A549 (cell line): ENCODE measurements around the gene CTU1. TPM values are rescaled to one million over a fixed set of nuclear protein-coding genes. Genes with fewer than 3 reads are reported as not detected.

Experiments
- ATAC-seq, 2 experiments: fragments of 200-7000 bp in 1 of 2; fragments of >200 bp in 1 of 2; cut with Nextera tagmentation in 1 of 2; cut with Tn5 transposase in 1 of 2; 3 replicates each; pipeline versions ENCODE4 v1.8.0 to v1.9.1; 2018 to 2020; ENCODE audit warnings: mild to moderate bottlenecking in 1 of 2, moderate library complexity in 1 of 2
- CTCF ChIA-PET: fragments of 300-600 bp; sonication (Branson Sonifier 250); formaldehyde crosslinking; extraction: SDS; loops from one replicate; lab custom pipeline; 2021; ENCODE audit warnings: antibody characterized with exemption, inconsistent platforms; lab: Yijun Ruan, JAX
- POLR2A ChIA-PET: fragments of 350-600 bp; formaldehyde crosslinking; extraction: SDS; loops from one replicate; lab custom pipeline; 2021; ENCODE audit warnings: antibody characterized with exemption, inconsistent platforms; lab: Yijun Ruan, JAX
- DNase-seq, 2 experiments: peaks; one replicate each; pipeline versions ENCODE4 v3.0.0 to v3.0.0-alpha.2; 2011 to 2016; ENCODE audit warnings: low read depth in 1 of 2, low spot score in 1 of 2
- FAIRE-seq: peaks from 2 replicates; lab custom pipeline; 2011; peaks lifted over from hg19 to GRCh38; lab: Jason Lieb, UNC
- H3K27ac ChIP-seq, 2 experiments: fragments of >200 bp; sonication (Bioruptor Twin); formaldehyde crosslinking; 3 replicates each; pipeline ENCODE4 v1.5.1; 2016 to 2017
- H3K4me1 ChIP-seq: fragments of >200 bp; sonication (Bioruptor Twin); formaldehyde crosslinking; 3 replicates; pipeline ENCODE4 v1.6.1; 2016
- H3K4me2 ChIP-seq: fragments of >200 bp; sonication (Bioruptor Twin); formaldehyde crosslinking; 3 replicates; pipeline ENCODE4 v1.6.1; 2016
- H3K4me3 ChIP-seq: fragments of >200 bp; sonication (Bioruptor Twin); formaldehyde crosslinking; 3 replicates; pipeline ENCODE4 v1.5.1; 2016
- H3K9me3 ChIP-seq: fragments of >200 bp; sonication (Bioruptor Twin); formaldehyde crosslinking; 3 replicates; pipeline ENCODE4 v1.6.1; 2016
- CHD2 ChIP-seq: fragments of 150-350 bp; IDR thresholded peaks from 2 replicates; pipeline ENCODE4 v1.6.1; 2014; ENCODE audit warnings: low read length; ENCODE audit not compliant: partially characterized antibody
- CHD4 ChIP-seq: fragments of 200-600 bp; sonication (generic); IDR thresholded peaks from 2 replicates; pipeline ENCODE4 v1.6.1; 2016; ENCODE audit warnings: antibody characterized with exemption, mild to moderate bottlenecking, borderline replicate concordance
- E2F6 ChIP-seq: IDR thresholded peaks from 2 replicates; pipeline ENCODE4 v1.6.1; 2012; ENCODE audit warnings: low read depth, borderline replicate concordance
- EHF ChIP-seq: fragments of 250-450 bp; sonication (Bioruptor Pico); IDR thresholded peaks from 2 replicates; pipeline ENCODE4 v1.5.0; 2020; ENCODE audit warnings: mild to moderate bottlenecking
- EHMT2 ChIP-seq: fragments of 200-600 bp; sonication (generic); IDR thresholded peaks from 2 replicates; pipeline ENCODE4 v1.6.1; 2016; ENCODE audit warnings: antibody characterized with exemption, low read depth, mild to moderate bottlenecking, moderate library complexity
- EP300 ChIP-seq, 2 experiments: fragments of >200 bp; sonication (Bioruptor Twin); formaldehyde crosslinking; IDR thresholded peaks; 2 replicates in 1 of 2; 3 replicates in 1 of 2; pipeline ENCODE4 v1.6.1; 2016 to 2017
- FOSB ChIP-seq: fragments of 250-450 bp; sonication (Bioruptor Pico); IDR thresholded peaks from 2 replicates; pipeline ENCODE4 v1.5.0; 2020; ENCODE audit warnings: mild to moderate bottlenecking, moderate library complexity
- JUNB ChIP-seq: fragments of >200 bp; sonication (Bioruptor Twin); formaldehyde crosslinking; IDR thresholded peaks from 2 replicates; pipeline ENCODE4 v1.6.1; 2016
- KDM1A ChIP-seq: fragments of 200-600 bp; sonication (generic); IDR thresholded peaks from 2 replicates; pipeline ENCODE4 v1.6.1; 2016; ENCODE audit warnings: low read depth, mild to moderate bottlenecking
- MAZ ChIP-seq: fragments of 150-350 bp; IDR thresholded peaks from 2 replicates; pipeline ENCODE4 v1.6.1; 2014; ENCODE audit warnings: antibody characterized with exemption, low read depth, low read length, borderline replicate concordance
- NFE2L2 ChIP-seq: fragments of 150-350 bp; conservative IDR thresholded peaks from 2 replicates; pipeline ENCODE4 v1.6.1; 2014; ENCODE audit warnings: low read length
- NPAS2 ChIP-seq: fragments of 250-450 bp; sonication (Bioruptor Pico); IDR thresholded peaks from 2 replicates; pipeline ENCODE4 v1.8.0; 2022; ENCODE audit warnings: mild to moderate bottlenecking, moderate library complexity, borderline replicate concordance
- NR3C1 ChIP-seq: fragments of >200 bp; sonication (Bioruptor Twin); formaldehyde crosslinking; IDR thresholded peaks from 3 replicates; pipeline ENCODE4 v1.6.1; 2017
- POLR2A ChIP-seq: IDR thresholded peaks from 2 replicates; pipeline ENCODE4 v1.6.1; 2012; ENCODE audit warnings: mild to moderate bottlenecking, low read length
- RAD21 ChIP-seq, 2 experiments: fragments of >200 bp in 1 of 2; sonication (Bioruptor Twin) in 1 of 2; formaldehyde crosslinking in 1 of 2; IDR thresholded peaks in 1 of 2; conservative IDR thresholded peaks in 1 of 2; 2 replicates in 1 of 2; 3 replicates in 1 of 2; pipeline ENCODE4 v1.6.1; 2012 to 2018; ENCODE audit warnings: inconsistent platforms in 1 of 2
- RARB ChIP-seq: fragments of 250-450 bp; sonication (Bioruptor Pico); IDR thresholded peaks from 2 replicates; pipeline ENCODE4 v1.8.0; 2021; ENCODE audit warnings: mild to moderate bottlenecking, moderate library complexity
- RNF2 ChIP-seq: fragments of 200-600 bp; sonication (generic); IDR thresholded peaks from 2 replicates; pipeline ENCODE4 v1.6.1; 2016; ENCODE audit warnings: low read depth, mild to moderate bottlenecking, antibody characterized with exemption, moderate library complexity, borderline replicate concordance
- SMC3 ChIP-seq: fragments of >200 bp; sonication (Bioruptor Twin); formaldehyde crosslinking; IDR thresholded peaks from 3 replicates; pipeline ENCODE4 v1.6.1; 2018; ENCODE audit warnings: inconsistent platforms
- SREBF2 ChIP-seq: fragments of 450-650 bp; IDR thresholded peaks from 2 replicates; pipeline ENCODE4 v1.6.1; 2014; ENCODE audit warnings: mild to moderate bottlenecking, moderate library complexity
- TFCP2L1 ChIP-seq: fragments of 250-450 bp; sonication (Bioruptor Pico); IDR thresholded peaks from 2 replicates; pipeline ENCODE4 v1.5.0; 2021; ENCODE audit warnings: mild to moderate bottlenecking
- TP53 ChIP-seq: fragments of 250-450 bp; sonication (Bioruptor Pico); IDR thresholded peaks from 2 replicates; pipeline ENCODE4 v1.5.0; 2021; ENCODE audit warnings: mild to moderate bottlenecking, moderate library complexity
- whole genome bisulfite sequencing: methylation state at CpG from one replicate; pipeline ENCODE4 v1.1.6; 2017; ENCODE audit errors: missing lambda C conversion rate; 5-methylcytosine and 5-hydroxymethylcytosine counted together
- polyA plus RNA-seq, 4 experiments: library from polyadenylated mRNA; depleted of rRNA in 3 of 4; stranded (reverse); fragments of >200 nt; fragmentation: RNase III in 1 of 4; extraction: RNeasy Plus Mini Kit Qiagen cat#74134 plus additional on column Dnase treatment in 1 of 4; gene quantifications; 2 replicates in 3 of 4; 3 replicates in 1 of 4; pipeline ENCODE4 v1.2.3, GENCODE V29; 2011 to 2017
- TF ChIP-seq, protein P1 (sequence below): IDR thresholded peaks from 2 replicates; pipeline ENCODE4 v1.6.1; 2012
- TF ChIP-seq, protein P2 (sequence below): fragments of >200 bp; sonication (Bioruptor Twin); formaldehyde crosslinking; IDR thresholded peaks from 2 replicates; pipeline ENCODE4 v1.6.1; 2016
- TF ChIP-seq, protein P3 (sequence below): IDR thresholded peaks from 2 replicates; pipeline ENCODE4 v1.6.1; 2012

The CTU1 gene
- polyA plus RNA-seq, 2 of the 4 experiments (the other 2 are of a cell fraction) = 4.5 to 7.4 TPM

DNA sequence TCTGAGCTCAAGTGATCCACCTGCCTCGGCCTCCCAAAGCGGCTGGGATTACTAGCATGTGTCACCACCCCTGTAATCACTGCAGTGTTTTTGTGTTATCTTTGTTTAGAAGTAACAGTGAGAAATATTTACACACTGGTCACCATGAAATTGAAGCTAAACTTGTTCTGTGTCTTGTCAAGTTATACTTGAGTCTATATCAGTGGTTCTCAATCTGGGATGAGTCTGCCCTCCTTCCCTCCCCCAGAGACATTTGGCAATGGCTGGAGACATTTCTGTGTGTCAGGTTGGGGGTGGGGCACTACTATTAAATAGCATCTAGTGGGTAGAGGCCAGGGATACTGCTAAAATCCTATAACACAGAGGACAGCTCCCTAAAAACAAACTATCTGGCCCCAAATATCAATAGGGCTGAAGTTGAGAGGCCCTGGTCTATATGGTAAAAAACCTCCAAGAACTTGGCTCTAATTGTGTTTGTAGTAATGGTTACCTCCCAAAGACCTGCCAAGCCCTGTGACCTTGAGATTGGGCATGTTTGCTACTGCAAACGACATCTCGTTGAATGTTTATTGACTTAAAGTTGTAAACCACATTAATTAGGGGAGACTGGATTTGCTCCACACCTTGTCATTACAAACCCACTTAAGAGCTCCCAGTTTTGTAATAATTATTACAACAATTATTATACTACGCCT lies 6.9 kb downstream of the CTU1 start:
- DNase-seq = no peak
- Histone ChIP-seq H3K4me3 (no peak overlapping the region), H3K9me3 (no peaks in the 10 kb centered on the region), H3K27ac (no peak overlapping the region), H3K4me2 (no peak overlapping the region), H3K4me1 (peaks cover 10% of the 10 kb centered on the region; the same call in 1 of the 3 replicates)
- ChIA-PET POLR2A (no interaction called here), CTCF (interaction anchor here (0.6 to 2.5 kb wide), 7 partner anchors 8 to 748 kb away, joined by 3 to 8 read pairs (median 5); no protein-coding TSS in a partner anchor)
- TF ChIP-seq SREBF2 (no peak), RARB (CRISPR knock-in tag) (no peak), JUNB (no peak), POLR2A (no peak), KDM1A (no peak), TFCP2L1 (CRISPR knock-in tag) (no peak), NR3C1 (no peak), TP53 (CRISPR knock-in tag) (no peak)
- no peak for FAIRE-seq
- ATAC-seq = no peak
- 82% methylated on average over 5 of the region's 5 CpGs for WGBS

DNA sequence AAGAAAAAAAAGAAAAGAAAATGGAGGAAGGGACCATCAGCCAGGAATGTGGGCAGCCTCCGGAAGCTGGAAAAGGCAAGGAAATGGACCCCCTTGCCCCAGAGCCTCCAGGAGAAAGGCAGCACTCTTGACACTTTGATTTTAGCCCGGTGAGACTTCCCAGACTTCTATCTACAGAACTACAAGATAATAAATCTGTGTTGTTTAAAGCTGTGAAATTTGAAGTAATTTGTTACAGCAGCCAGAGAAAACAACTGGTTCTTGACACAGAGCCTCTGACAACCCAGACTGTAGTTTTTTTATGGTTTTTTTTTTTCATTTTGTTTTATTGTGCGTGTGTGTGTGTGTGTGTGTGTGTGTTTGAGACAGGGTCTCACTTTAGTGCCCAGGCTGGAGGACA lies 7.6 kb downstream of the CTU1 start:
- ChIA-PET CTCF (interaction anchor here (0.6 to 2.5 kb wide), 8 partner anchors 18 to 492 kb away, joined by 3 to 8 read pairs (median 4); no protein-coding TSS in a partner anchor), POLR2A (no interaction called here)

GRCh38 chr19:51099047-51099382 lies 9.2 kb downstream of the CTU1 start:
- WGBS = 94% methylated on average over 20 of the region's 22 CpGs
- POLR2A ChIA-PET = no interaction called here

More for the DNA sequence above, 7.6 kb downstream of the CTU1 start:
- no peak overlapping the region for H3K27ac ChIP-seq
- H3K4me2 ChIP-seq = no peak overlapping the region
- H3K9me3 ChIP-seq = no peaks in the 10 kb centered on the region
- ATAC-seq (no peak), DNase-seq (no peak), FAIRE-seq (no peak)
- 74% methylated on average over 3 of the region's 3 CpGs for WGBS
- TF ChIP-seq NPAS2 = no peak
- TF ChIP-seq RNF2 = no peak
- no peak for TF ChIP-seq RAD21 (conservative IDR thresholded peaks at IDR 0.05 in 1 of 2, IDR thresholded peaks at IDR 0.05 in 1 of 2)
- no peak for TF ChIP-seq EHF (CRISPR knock-in tag)
- TF ChIP-seq FOSB (CRISPR knock-in tag) = no peak
- TF ChIP-seq CHD2 = no peak
- TF ChIP-seq JUNB = no peak
- TF ChIP-seq, protein P1, sequence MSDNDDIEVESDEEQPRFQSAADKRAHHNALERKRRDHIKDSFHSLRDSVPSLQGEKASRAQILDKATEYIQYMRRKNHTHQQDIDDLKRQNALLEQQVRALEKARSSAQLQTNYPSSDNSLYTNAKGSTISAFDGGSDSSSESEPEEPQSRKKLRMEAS = no peak
- TF ChIP-seq, protein P2, sequence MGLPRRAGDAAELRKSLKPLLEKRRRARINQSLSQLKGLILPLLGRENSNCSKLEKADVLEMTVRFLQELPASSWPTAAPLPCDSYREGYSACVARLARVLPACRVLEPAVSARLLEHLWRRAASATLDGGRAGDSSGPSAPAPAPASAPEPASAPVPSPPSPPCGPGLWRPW = no peak
- TF ChIP-seq MAZ = no peak
- no peak for TF ChIP-seq KDM1A
- TF ChIP-seq, protein P3, sequence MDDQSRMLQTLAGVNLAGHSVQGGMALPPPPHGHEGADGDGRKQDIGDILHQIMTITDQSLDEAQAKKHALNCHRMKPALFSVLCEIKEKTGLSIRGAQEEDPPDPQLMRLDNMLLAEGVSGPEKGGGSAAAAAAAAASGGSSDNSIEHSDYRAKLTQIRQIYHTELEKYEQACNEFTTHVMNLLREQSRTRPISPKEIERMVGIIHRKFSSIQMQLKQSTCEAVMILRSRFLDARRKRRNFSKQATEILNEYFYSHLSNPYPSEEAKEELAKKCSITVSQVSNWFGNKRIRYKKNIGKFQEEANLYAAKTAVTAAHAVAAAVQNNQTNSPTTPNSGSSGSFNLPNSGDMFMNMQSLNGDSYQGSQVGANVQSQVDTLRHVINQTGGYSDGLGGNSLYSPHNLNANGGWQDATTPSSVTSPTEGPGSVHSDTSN = no peak
- TF ChIP-seq RARB (CRISPR knock-in tag) = no peak
- no peak for TF ChIP-seq NR3C1
- no peak overlapping the region for H3K4me3 ChIP-seq
- peaks cover 10% of the 10 kb centered on the region; the same call in 1 of the 3 replicates for H3K4me1 ChIP-seq

More at GRCh38 chr19:51099047-51099382, 9.2 kb downstream of the CTU1 start:
- H3K4me1 ChIP-seq = peaks cover 10% of the 10 kb centered on the region; the same call in 1 of the 3 replicates
- CTCF ChIA-PET = interaction anchor here (2.2 kb wide), 1 partner anchor 78 kb away, joined by 8 read pairs; no protein-coding TSS in a partner anchor
- no peak for FAIRE-seq
- no peak for ATAC-seq
- H3K27ac ChIP-seq = no peak overlapping the region
- no peak for TF ChIP-seq EP300 (IDR thresholded peaks at IDR 0.05)
- no peak for TF ChIP-seq JUNB
- TF ChIP-seq CHD4 = no peak
- no peak for TF ChIP-seq NFE2L2
- TF ChIP-seq TP53 (CRISPR knock-in tag) = no peak
- no peak for TF ChIP-seq POLR2A
- no peak for TF ChIP-seq EHF (CRISPR knock-in tag)
- TF ChIP-seq SREBF2 = no peak
- TF ChIP-seq, protein P3 = no peak
- TF ChIP-seq EHMT2 = no peak
- TF ChIP-seq SMC3 = no peak
- TF ChIP-seq CHD2 = no peak
- TF ChIP-seq E2F6 = no peak
- TF ChIP-seq RARB (CRISPR knock-in tag) = no peak
- TF ChIP-seq, all 56 proteins: peak for 0
- no peak overlapping the region for H3K4me2 ChIP-seq
- no peak for DNase-seq
- H3K4me3 ChIP-seq = no peak overlapping the region
- H3K9me3 ChIP-seq = no peaks in the 10 kb centered on the region
